IPS DF 6.9 (cell line): Measurements from ENCODE around the gene ATP1A2.

Experiments used
- DNase-seq: peaks from one replicate; pipeline ENCODE4 v3.0.0-alpha.2; 2013; ENCODE audit warnings: low read depth, low spot score
- H3K27ac ChIP-seq: one replicate; pipeline ENCODE4 v1.5.1; 2013; ENCODE audit warnings: low read length, control low read depth
- H3K27me3 ChIP-seq: 2 replicates; pipeline ENCODE4 v1.6.1; 2013; ENCODE audit warnings: mild to moderate bottlenecking, low read length; ENCODE audit not compliant: control insufficient read depth, insufficient read depth
- H3K36me3 ChIP-seq: 2 replicates; pipeline ENCODE4 v1.6.1; 2013; ENCODE audit warnings: low read length; ENCODE audit not compliant: control insufficient read depth, insufficient read depth
- H3K4me1 ChIP-seq: 2 replicates; pipeline ENCODE4 v1.6.1; 2013; ENCODE audit warnings: low read length; ENCODE audit not compliant: control insufficient read depth, insufficient read depth
- H3K4me3 ChIP-seq: 2 replicates; pipeline ENCODE4 v1.5.1; 2013; ENCODE audit warnings: mild to moderate bottlenecking, low read length
- H3K9me3 ChIP-seq: 2 replicates; pipeline ENCODE4 v1.6.1; 2013; ENCODE audit warnings: low read length, inconsistent platforms; ENCODE audit not compliant: control insufficient read depth, insufficient read depth
- WGBS: extraction: QIAGEN DNeasy Blood & Tissue Kit; methylation state at CpG from one replicate; pipeline ENCODE4 v1.1.7; 2013; ENCODE audit warnings: mixed read lengths, missing lambda C conversion rate; ENCODE audit not compliant: insufficient read length, insufficient coverage; 5-methylcytosine and 5-hydroxymethylcytosine counted together

ATP1A2 gene

DNA sequence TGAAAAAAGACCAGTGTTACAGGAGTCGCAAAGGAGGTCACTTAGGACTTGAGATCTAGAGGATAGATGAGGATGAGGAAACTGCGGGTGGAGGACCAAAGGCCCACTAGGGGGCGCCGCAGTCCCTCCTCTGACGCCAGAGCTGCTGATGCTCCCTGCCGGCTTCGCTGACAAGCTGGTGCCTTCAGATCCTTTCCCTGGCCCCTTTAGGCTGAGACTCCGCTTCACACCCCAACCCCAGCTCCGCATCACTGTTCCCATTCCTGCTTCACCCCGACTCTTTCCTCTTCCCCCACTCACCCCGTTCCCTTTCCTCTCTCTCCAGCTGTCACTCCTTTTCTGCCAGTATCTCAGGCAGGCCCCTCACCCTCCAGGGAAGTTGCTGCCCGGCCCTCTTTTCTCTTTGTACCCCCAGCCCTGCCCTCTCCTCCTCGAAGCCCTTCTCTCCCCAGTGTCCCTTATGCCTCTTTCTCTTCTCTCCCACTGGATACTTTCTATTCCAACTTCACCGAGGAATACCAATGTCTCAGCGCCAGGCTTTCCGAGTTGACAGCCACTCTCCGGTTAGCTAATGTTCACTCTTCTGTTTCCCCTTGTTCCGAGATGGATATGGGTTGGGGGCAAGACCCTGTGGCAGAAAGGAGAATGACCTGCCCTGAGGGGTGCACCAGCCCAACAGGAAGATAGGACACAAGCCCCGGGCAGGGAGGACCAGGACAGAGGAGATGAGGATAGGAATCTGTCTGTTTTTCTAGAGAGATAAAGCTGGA lies 29.7 kb upstream of the ATP1A2 start:
- Histone ChIP-seq H3K4me3 (no peak overlapping the region), H3K4me1 (peaks cover 3% of the 10 kb centered on the region), H3K27me3 (peaks cover 4% of the 10 kb centered on the region; the same call in 1 of the 2 replicates), H3K27ac (no peak overlapping the region), H3K36me3 (0 out of 2 replicates have a peak, but pooled peaks cover under 1% of the 10 kb centered on the region), H3K9me3 (no peaks in the 10 kb centered on the region)
- no peak for DNase-seq
- no CpG with 5 or more reads among the region's 19 CpGs for WGBS

GRCh38 chr1:160086456-160086892 lies 29.1 kb upstream of the ATP1A2 start:
- Histone ChIP-seq H3K27ac (no peak overlapping the region), H3K27me3 (peaks cover 4% of the 10 kb centered on the region; the same call in 1 of the 2 replicates), H3K4me1 (peaks cover 3% of the 10 kb centered on the region), H3K9me3 (no peaks in the 10 kb centered on the region), H3K4me3 (no peak overlapping the region), H3K36me3 (0 out of 2 replicates have a peak, but pooled peaks cover 3% of the 10 kb centered on the region)
- no CpG with 5 or more reads among the region's 5 CpGs for WGBS
- no peak for DNase-seq

DNA sequence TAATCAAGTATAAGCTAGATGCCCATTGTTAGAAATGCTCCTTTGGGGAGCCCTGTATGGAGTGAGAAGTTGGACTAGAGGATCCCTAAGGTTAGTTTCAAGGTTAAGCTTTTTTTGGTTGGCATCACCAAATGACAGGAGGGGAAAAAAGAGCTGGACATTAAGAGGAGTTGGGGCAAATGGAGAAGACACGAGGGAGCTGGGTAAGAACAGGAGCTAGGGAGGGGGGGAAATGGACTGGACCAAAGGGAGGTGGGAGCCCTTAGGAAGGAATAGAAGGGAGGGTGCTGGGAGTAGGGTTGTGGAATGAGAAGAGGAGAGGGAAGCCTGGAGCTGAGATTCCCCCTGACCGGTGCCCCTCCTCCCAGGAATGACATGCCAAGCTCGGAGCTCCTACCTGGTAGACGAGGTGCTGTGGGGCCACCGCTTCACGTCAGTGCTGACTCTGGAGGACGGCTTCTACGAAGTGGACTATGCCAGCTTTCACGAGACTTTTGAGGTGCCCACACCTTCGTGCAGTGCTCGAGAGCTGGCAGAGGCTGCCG lies 28.4 kb upstream of the ATP1A2 start:
- Histone ChIP-seq H3K4me3 (no peak overlapping the region), H3K4me1 (peaks cover 3% of the 10 kb centered on the region), H3K27me3 (peaks cover 4% of the 10 kb centered on the region; the same call in 1 of the 2 replicates), H3K27ac (no peak overlapping the region), H3K36me3 (peaks cover 4% of the 10 kb centered on the region), H3K9me3 (no peaks in the 10 kb centered on the region)
- DNase-seq, result no peak
- no CpG with 5 or more reads among the region's 12 CpGs for WGBS

DNA sequence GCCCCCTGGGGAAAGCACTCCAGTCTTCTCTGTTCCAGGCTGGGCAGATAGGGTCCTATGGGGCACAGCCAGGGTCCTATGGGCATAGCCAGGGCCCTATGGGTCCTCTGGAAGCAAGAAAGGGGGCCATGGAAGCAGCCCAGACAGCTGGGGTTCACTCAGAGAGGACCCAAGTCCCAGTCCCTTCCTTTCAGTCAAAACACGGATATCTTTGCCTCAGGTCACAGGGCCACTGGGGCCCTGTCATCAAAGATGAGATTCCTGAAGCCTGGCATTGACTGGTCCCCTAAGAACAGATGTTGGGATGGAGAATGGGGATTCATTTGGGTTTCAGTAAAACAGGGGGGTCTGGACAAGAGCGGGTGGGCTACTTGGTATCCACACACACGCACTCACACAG lies 25.7 kb upstream of the ATP1A2 start:
- no peak for DNase-seq
- no peaks in the 10 kb centered on the region for H3K9me3 ChIP-seq
- H3K27ac ChIP-seq, result no peak overlapping the region
- H3K27me3 ChIP-seq, result no peaks in the 10 kb centered on the region
- no peak overlapping the region for H3K4me3 ChIP-seq
- no CpG with 5 or more reads among the region's 3 CpGs for whole genome bisulfite sequencing
- H3K4me1 ChIP-seq, result no peaks in the 10 kb centered on the region
- peaks cover 23% of the 10 kb centered on the region for H3K36me3 ChIP-seq

DNA sequence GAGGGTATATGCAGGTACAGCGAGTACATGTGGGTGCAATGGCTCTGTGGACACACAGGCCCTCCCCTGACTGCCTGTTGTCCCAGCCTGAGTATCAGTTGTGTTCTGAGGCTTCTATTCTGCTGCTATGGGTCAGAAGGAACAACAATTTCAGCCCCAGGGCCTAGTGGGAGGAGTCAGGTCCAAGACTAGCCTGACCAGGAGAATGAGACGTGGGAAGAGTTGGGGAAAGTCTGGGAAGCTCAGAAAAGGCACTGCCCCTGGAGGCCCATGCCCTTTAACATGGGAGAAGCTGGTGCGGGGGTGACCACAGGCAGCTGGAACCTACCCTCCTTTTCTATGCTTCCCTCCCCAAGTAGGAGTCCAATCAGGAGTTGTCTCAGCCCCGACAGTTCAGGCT lies 24.8 kb upstream of the ATP1A2 start:
- no peaks in the 10 kb centered on the region for H3K9me3 ChIP-seq
- DNase-seq, result no peak
- no CpG with 5 or more reads among the region's 4 CpGs for WGBS
- no peak overlapping the region for H3K4me3 ChIP-seq
- no peak overlapping the region for H3K27ac ChIP-seq
- H3K27me3 ChIP-seq, result no peaks in the 10 kb centered on the region
- peaks cover 6% of the 10 kb centered on the region for H3K4me1 ChIP-seq
- H3K36me3 ChIP-seq, result peaks cover 25% of the 10 kb centered on the region

DNA sequence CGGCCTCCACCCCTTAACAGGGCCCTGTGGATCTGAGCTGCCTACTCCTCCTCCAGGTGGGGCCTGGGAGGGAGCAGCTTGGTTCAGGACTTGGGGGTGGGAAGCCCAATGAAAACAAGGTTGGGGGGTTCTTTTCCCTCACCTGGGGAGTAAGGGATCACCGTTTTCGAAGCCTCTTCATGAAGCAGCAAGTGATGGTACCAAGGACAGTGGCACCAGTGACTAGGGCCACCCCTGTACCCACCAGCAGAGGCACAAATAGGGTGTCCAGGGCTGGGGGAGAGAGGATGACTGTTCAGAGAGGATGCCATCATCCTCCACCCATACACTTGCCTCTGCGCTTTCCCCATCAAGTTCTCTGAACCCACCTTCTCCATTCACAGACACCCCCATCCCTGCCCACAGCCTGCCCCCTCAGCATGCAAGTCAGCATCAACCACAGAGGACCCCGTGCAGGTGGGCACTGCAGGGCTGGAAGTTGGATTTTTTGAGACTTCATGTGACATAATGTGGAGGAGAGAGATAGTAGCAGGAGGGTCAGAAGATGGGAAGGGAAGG lies 23.8 kb upstream of the ATP1A2 start:
- no CpG with 5 or more reads among the region's 5 CpGs for whole genome bisulfite sequencing
- Histone ChIP-seq H3K36me3 (peaks cover 25% of the 10 kb centered on the region), H3K4me1 (peaks cover 12% of the 10 kb centered on the region), H3K4me3 (no peak overlapping the region), H3K9me3 (no peaks in the 10 kb centered on the region), H3K27ac (no peak overlapping the region), H3K27me3 (no peaks in the 10 kb centered on the region)
- no peak for DNase-seq

- H3K36me3 ChIP-seq, result peaks cover 25% of the 10 kb centered on the region
Measured at GRCh38 chr1:160092366-160093068, 23.0 kb upstream of the ATP1A2 start.

DNA sequence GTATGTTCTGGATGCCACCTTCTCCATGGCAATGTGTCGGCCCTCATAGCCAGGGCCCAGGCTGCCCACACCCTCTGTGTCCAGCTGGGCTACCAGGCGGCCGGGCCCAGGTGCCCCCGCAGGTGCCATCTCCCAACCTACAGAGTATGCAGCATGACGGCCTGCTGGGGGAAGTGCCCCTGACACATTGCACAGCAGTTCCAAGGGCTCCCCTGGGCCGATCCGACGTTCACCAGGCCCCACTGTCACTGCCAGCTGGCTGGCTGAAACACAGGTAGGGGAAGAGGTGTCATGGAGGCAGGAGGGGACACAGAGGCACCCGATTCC lies 22.5 kb upstream of the ATP1A2 start:
- H3K27ac ChIP-seq, result no peak overlapping the region
- H3K9me3 ChIP-seq, result no peaks in the 10 kb centered on the region
- H3K27me3 ChIP-seq, result no peaks in the 10 kb centered on the region
- H3K4me1 ChIP-seq, result peaks cover 22% of the 10 kb centered on the region
- no peak overlapping the region for H3K4me3 ChIP-seq
- peaks cover 25% of the 10 kb centered on the region for H3K36me3 ChIP-seq
- no peak for DNase-seq
- no CpG with 5 or more reads among the region's 9 CpGs for WGBS

More at GRCh38 chr1:160092366-160093068, 23.0 kb upstream of the ATP1A2 start:
- no peak overlapping the region for H3K4me3 ChIP-seq
- H3K27ac ChIP-seq, result no peak overlapping the region
- no peaks in the 10 kb centered on the region for H3K9me3 ChIP-seq
- peaks cover 18% of the 10 kb centered on the region for H3K4me1 ChIP-seq
- H3K27me3 ChIP-seq, result no peaks in the 10 kb centered on the region
- WGBS, result no CpG with 5 or more reads among the region's 32 CpGs
- DNase-seq, result no peak

GRCh38 chr1:160093624-160094290 lies 21.8 kb upstream of the ATP1A2 start:
- Histone ChIP-seq H3K36me3 (peaks cover 25% of the 10 kb centered on the region), H3K4me1 (peaks cover 22% of the 10 kb centered on the region), H3K27ac (no peak overlapping the region), H3K4me3 (no peak overlapping the region), H3K9me3 (no peaks in the 10 kb centered on the region), H3K27me3 (no peaks in the 10 kb centered on the region)
- WGBS, result no CpG with 5 or more reads among the region's 21 CpGs
- no peak for DNase-seq

DNA sequence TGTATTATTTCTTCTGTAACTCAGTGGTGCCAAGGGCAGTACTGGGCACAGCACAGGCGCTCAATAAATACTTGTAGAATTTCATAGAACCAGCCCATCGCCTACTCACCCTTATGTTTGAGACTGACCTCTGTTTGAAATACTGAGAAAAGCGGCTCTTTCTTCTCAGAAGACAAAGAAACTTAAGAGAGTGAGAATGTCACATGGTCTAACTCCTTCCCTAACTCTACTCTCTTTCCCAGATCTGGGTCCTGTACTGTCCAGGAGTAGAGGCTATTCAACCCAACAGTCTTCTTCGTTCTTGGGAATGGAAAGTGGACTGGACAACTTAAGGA lies 21.3 kb upstream of the ATP1A2 start:
- WGBS, result no CpG with 5 or more reads among the region's 4 CpGs
- peaks cover 22% of the 10 kb centered on the region for H3K4me1 ChIP-seq

More for the DNA sequence above, 21.3 kb upstream of the ATP1A2 start:
- H3K9me3 ChIP-seq, result no peaks in the 10 kb centered on the region
- no peak overlapping the region for H3K4me3 ChIP-seq
- DNase-seq, result no peak
- H3K36me3 ChIP-seq, result peaks cover 25% of the 10 kb centered on the region
- no peak overlapping the region for H3K27ac ChIP-seq
- no peaks in the 10 kb centered on the region for H3K27me3 ChIP-seq
